A549 (cell line): Measurements from ENCODE around the gene ATP5IF1. TPM values are rescaled to one million over a fixed set of nuclear protein-coding genes. Genes with fewer than 3 reads are reported as not detected.

ENCODE experiments used
- ATAC-seq, 2 experiments: fragments of 200-7000 bp in 1 of 2; fragments of >200 bp in 1 of 2; cut with Nextera tagmentation in 1 of 2; cut with Tn5 transposase in 1 of 2; 3 replicates each; pipeline versions ENCODE4 v1.8.0 to v1.9.1; 2018 to 2020; ENCODE audit warnings: mild to moderate bottlenecking in 1 of 2, moderate library complexity in 1 of 2
- CTCF ChIA-PET: fragments of 300-600 bp; sonication (Branson Sonifier 250); formaldehyde crosslinking; extraction: SDS; loops from one replicate; lab custom pipeline; 2021; ENCODE audit warnings: antibody characterized with exemption, inconsistent platforms; lab: Yijun Ruan, JAX
- POLR2A ChIA-PET: fragments of 350-600 bp; formaldehyde crosslinking; extraction: SDS; loops from one replicate; lab custom pipeline; 2021; ENCODE audit warnings: antibody characterized with exemption, inconsistent platforms; lab: Yijun Ruan, JAX
- DNase-seq, 2 experiments: peaks; one replicate each; pipeline versions ENCODE4 v3.0.0 to v3.0.0-alpha.2; 2011 to 2016; ENCODE audit warnings: low read depth in 1 of 2, low spot score in 1 of 2
- FAIRE-seq: peaks from 2 replicates; lab custom pipeline; 2011; peaks lifted over from hg19 to GRCh38; lab: Jason Lieb, UNC
- H3K27ac ChIP-seq, 2 experiments: fragments of >200 bp; sonication (Bioruptor Twin); formaldehyde crosslinking; 3 replicates each; pipeline ENCODE4 v1.5.1; 2016 to 2017
- H3K4me1 ChIP-seq: fragments of >200 bp; sonication (Bioruptor Twin); formaldehyde crosslinking; 3 replicates; pipeline ENCODE4 v1.6.1; 2016
- H3K4me2 ChIP-seq: fragments of >200 bp; sonication (Bioruptor Twin); formaldehyde crosslinking; 3 replicates; pipeline ENCODE4 v1.6.1; 2016
- H3K4me3 ChIP-seq: fragments of >200 bp; sonication (Bioruptor Twin); formaldehyde crosslinking; 3 replicates; pipeline ENCODE4 v1.5.1; 2016
- H3K9me3 ChIP-seq: fragments of >200 bp; sonication (Bioruptor Twin); formaldehyde crosslinking; 3 replicates; pipeline ENCODE4 v1.6.1; 2016
- BHLHE40 ChIP-seq: IDR thresholded peaks from 2 replicates; pipeline ENCODE4 v1.6.1; 2012; ENCODE audit warnings: low read depth, low read length, inconsistent platforms
- CBX8 ChIP-seq: fragments of 200-600 bp; sonication (generic); IDR thresholded peaks from 2 replicates; pipeline ENCODE4 v1.6.1; 2016
- CHD2 ChIP-seq: fragments of 150-350 bp; IDR thresholded peaks from 2 replicates; pipeline ENCODE4 v1.6.1; 2014; ENCODE audit warnings: low read length; ENCODE audit not compliant: partially characterized antibody
- E2F6 ChIP-seq: IDR thresholded peaks from 2 replicates; pipeline ENCODE4 v1.6.1; 2012; ENCODE audit warnings: low read depth, borderline replicate concordance
- EHMT2 ChIP-seq: fragments of 200-600 bp; sonication (generic); IDR thresholded peaks from 2 replicates; pipeline ENCODE4 v1.6.1; 2016; ENCODE audit warnings: antibody characterized with exemption, low read depth, mild to moderate bottlenecking, moderate library complexity
- FOSB ChIP-seq: fragments of 250-450 bp; sonication (Bioruptor Pico); IDR thresholded peaks from 2 replicates; pipeline ENCODE4 v1.5.0; 2020; ENCODE audit warnings: mild to moderate bottlenecking, moderate library complexity
- HDAC2 ChIP-seq: fragments of 200-600 bp; sonication (generic); IDR thresholded peaks from 2 replicates; pipeline ENCODE4 v1.6.1; 2016
- NFE2L2 ChIP-seq: fragments of 150-350 bp; conservative IDR thresholded peaks from 2 replicates; pipeline ENCODE4 v1.6.1; 2014; ENCODE audit warnings: low read length
- PBX3 ChIP-seq: IDR thresholded peaks from 2 replicates; pipeline ENCODE4 v1.6.1; 2012
- REST ChIP-seq: fragments of 200-600 bp; sonication (generic); IDR thresholded peaks from 2 replicates; pipeline ENCODE4 v1.6.1; 2016; ENCODE audit warnings: antibody characterized with exemption, mild to moderate bottlenecking, moderate library complexity
- TFCP2L1 ChIP-seq: fragments of 250-450 bp; sonication (Bioruptor Pico); IDR thresholded peaks from 2 replicates; pipeline ENCODE4 v1.5.0; 2021; ENCODE audit warnings: mild to moderate bottlenecking
- TP53 ChIP-seq: fragments of 250-450 bp; sonication (Bioruptor Pico); IDR thresholded peaks from 2 replicates; pipeline ENCODE4 v1.5.0; 2021; ENCODE audit warnings: mild to moderate bottlenecking, moderate library complexity
- ZNF302 ChIP-seq: fragments of 250-450 bp; sonication (Bioruptor Pico); IDR thresholded peaks from 2 replicates; pipeline ENCODE4 v1.9.0; 2021; ENCODE audit warnings: inconsistent platforms, mild to moderate bottlenecking, moderate library complexity
- WGBS: methylation state at CpG from one replicate; pipeline ENCODE4 v1.1.6; 2017; ENCODE audit errors: missing lambda C conversion rate; 5-methylcytosine and 5-hydroxymethylcytosine counted together
- polyA plus RNA-seq, 4 experiments: library from polyadenylated mRNA; depleted of rRNA in 3 of 4; stranded (reverse); fragments of >200 nt; fragmentation: RNase III in 1 of 4; extraction: RNeasy Plus Mini Kit Qiagen cat#74134 plus additional on column Dnase treatment in 1 of 4; gene quantifications; 2 replicates in 3 of 4; 3 replicates in 1 of 4; pipeline ENCODE4 v1.2.3, GENCODE V29; 2011 to 2017
- TF ChIP-seq, protein P1 (sequence below): fragments of 150-350 bp; IDR thresholded peaks from 2 replicates; pipeline ENCODE4 v1.6.1; 2014; ENCODE audit warnings: low read depth, mild to moderate bottlenecking, low read length

Gene ATP5IF1
- polyA plus RNA-seq, 2 of the 4 experiments (the other 2 are of a cell fraction): 178 to 234 TPM

DNA sequence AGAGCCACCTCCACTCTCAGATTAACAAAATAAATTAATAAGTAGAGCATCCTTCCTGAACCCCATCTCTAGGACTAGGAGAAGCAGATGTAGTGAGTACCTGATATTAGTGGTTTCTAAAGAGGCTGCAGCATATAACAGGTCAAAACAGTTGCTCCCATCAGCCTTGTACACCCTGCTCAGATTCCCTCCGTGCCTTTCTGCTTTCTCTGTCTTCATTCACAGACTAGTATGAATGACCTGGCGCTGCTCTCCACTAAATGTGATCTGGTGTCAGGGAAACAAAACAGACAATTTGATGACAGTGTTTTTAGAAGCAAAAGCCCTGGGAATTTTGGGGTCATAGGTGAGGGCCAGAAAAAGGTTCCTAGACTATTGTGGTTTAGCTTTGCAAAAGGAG lies 31.7 kb downstream of the ATP5IF1 start:
- no peak for DNase-seq
- ChIA-PET POLR2A (no interaction called here), CTCF (no interaction called here)
- Histone ChIP-seq H3K4me3 (no peak overlapping the region), H3K4me2 (no peak overlapping the region), H3K9me3 (no peaks in the 10 kb centered on the region), H3K27ac (no peak overlapping the region), H3K4me1 (peaks cover 38% of the 10 kb centered on the region)
- no peak for FAIRE-seq
- ATAC-seq: no peak
- no peak for TF ChIP-seq HDAC2
- WGBS: 96% methylated on average over 2 of the region's 2 CpGs

GRCh38 chr1:28269529-28269928 lies 33.6 kb downstream of the ATP5IF1 start:
- DNase-seq (no peak), FAIRE-seq (no peak)
- 48% methylated on average over 2 of the region's 2 CpGs for WGBS
- peaks cover 20% of the 10 kb centered on the region; the same call in 2 of the 3 replicates for H3K4me1 ChIP-seq
- CTCF ChIA-PET: no interaction called here
- H3K9me3 ChIP-seq: no peaks in the 10 kb centered on the region
- no peak overlapping the region for H3K4me3 ChIP-seq
- POLR2A ChIA-PET: no interaction called here
- H3K4me2 ChIP-seq: no peak overlapping the region
- no peak for TF ChIP-seq EHMT2
- no peak for TF ChIP-seq PBX3
- TF ChIP-seq NFE2L2: no peak
- no peak for TF ChIP-seq CBX8
- no peak for TF ChIP-seq TFCP2L1 (CRISPR knock-in tag)
- TF ChIP-seq ZNF302 (CRISPR knock-in tag): no peak
- no peak for TF ChIP-seq CHD2
- TF ChIP-seq, all 56 proteins: peak for 0
- no peak overlapping the region for H3K27ac ChIP-seq
- ATAC-seq: no peak

DNA sequence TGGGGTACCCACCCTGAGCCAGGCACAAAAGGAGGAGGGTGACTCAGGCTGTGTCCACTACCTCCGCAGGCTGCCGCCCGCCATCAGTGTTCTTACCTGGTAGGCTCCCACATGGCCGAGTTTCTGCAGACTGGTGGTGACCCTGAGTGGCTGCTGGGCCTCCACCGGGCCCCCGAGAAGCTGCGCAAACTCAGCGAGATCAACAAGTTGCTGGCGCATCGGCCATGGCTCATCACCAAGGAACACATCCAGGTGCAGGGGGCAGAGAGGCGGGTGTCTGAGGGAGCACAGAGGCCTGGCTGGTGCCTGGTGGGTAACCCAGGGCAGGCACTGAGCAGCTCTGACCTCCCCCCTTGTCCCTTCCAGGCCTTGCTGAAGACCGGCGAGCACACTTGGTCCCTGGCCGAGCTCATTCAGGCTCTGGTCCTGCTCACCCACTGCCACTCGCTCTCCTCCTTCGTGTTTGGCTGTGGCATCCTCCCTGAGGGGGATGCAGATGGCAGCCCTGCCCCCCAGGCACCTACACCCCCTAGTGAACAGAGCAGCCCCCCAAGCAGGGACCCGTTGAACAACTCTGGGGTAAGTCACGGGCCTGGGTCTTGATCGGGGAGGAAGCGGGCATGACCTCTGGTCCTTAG lies 36.4 kb downstream of the ATP5IF1 start:
- CTCF ChIA-PET: interaction anchor here (1.2 to 3.5 kb wide), 2 partner anchors 11 to 24 kb away, joined by 3 to 12 read pairs; no protein-coding TSS in a partner anchor
- FAIRE-seq: no peak

More for the DNA sequence above, 36.4 kb downstream of the ATP5IF1 start:
- no peak for TF ChIP-seq FOSB (CRISPR knock-in tag)
- no peak for TF ChIP-seq REST
- TF ChIP-seq, protein P1, sequence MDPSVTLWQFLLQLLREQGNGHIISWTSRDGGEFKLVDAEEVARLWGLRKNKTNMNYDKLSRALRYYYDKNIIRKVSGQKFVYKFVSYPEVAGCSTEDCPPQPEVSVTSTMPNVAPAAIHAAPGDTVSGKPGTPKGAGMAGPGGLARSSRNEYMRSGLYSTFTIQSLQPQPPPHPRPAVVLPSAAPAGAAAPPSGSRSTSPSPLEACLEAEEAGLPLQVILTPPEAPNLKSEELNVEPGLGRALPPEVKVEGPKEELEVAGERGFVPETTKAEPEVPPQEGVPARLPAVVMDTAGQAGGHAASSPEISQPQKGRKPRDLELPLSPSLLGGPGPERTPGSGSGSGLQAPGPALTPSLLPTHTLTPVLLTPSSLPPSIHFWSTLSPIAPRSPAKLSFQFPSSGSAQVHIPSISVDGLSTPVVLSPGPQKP: no peak
- TF ChIP-seq TP53 (CRISPR knock-in tag): no peak
- no peak for TF ChIP-seq E2F6
- no peak for TF ChIP-seq BHLHE40
- no peak for TF ChIP-seq CHD2
- TF ChIP-seq, all 56 proteins: peak for 0
- POLR2A ChIA-PET: no interaction called here
- Histone ChIP-seq H3K4me2 (no peak overlapping the region), H3K4me3 (no peak overlapping the region), H3K9me3 (no peaks in the 10 kb centered on the region), H3K4me1 (peaks cover 8% of the 10 kb centered on the region; the same call in 1 of the 3 replicates), H3K27ac (no peak overlapping the region)
- 88% methylated on average over 7 of the region's 20 CpGs for WGBS
- DNase-seq (no peak), ATAC-seq (no peak)
